Vagina (tissue), 2 donors: ENCODE results near the gene AGXT2. TPM values are rescaled to one million over a fixed set of nuclear protein-coding genes. Genes with fewer than 3 reads are reported as not detected.

ENCODE experiments used
- DNase-seq, 2 donors: peaks; one replicate each; pipeline ENCODE4 v3.0.0-alpha.2; 2017; ENCODE audit errors: extremely low spot score in 2 of 2
- H3K27ac ChIP-seq: fragments of 200-600 bp; sonication (generic); one replicate; pipeline ENCODE4 v1.5.1; 2019
- H3K27me3 ChIP-seq: fragments of 200-600 bp; sonication (generic); one replicate; pipeline ENCODE4 v1.5.1; 2019
- H3K36me3 ChIP-seq, 2 donors: fragments of 200-600 bp; sonication (generic); one replicate each; pipeline ENCODE4 v1.5.1; 2017 to 2019
- H3K4me1 ChIP-seq: fragments of 200-600 bp; sonication (generic); one replicate; pipeline ENCODE4 v1.5.1; 2019
- H3K4me3 ChIP-seq, 2 donors: fragments of 200-600 bp; sonication (generic); 1 replicate in 1 of 2; 2 replicates in 1 of 2; pipeline ENCODE4 v1.5.1; 2016 to 2019
- H3K9me3 ChIP-seq: fragments of 200-600 bp; sonication (generic); one replicate; pipeline ENCODE4 v1.5.1; 2019
- POLR2A ChIP-seq, 2 donors: fragments of 450-650 bp; IDR thresholded peaks; one replicate each; pipeline ENCODE4 v1.6.1; 2017; ENCODE audit warnings: antibody characterized with exemption in 2 of 2, mild to moderate bottlenecking in 2 of 2, moderate library complexity in 2 of 2
- POLR2AphosphoS5 ChIP-seq, 2 donors: sonication (generic); formaldehyde crosslinking; IDR thresholded peaks; one replicate each; pipeline ENCODE4 v1.9.0; 2017; ENCODE audit warnings: antibody characterized with exemption in 2 of 2, mild to moderate bottlenecking in 2 of 2, low read depth in 1 of 2; ENCODE audit not compliant: insufficient read depth in 1 of 2
- intact Hi-C: fragments of 100-400 bp; cut with DNase I; formaldehyde crosslinking; loops from one replicate; pipeline ENCODE4 v1.15.1; 2023
- total RNA-seq: library from RNA; depleted of rRNA; stranded (reverse); fragments of >200 nt; gene quantifications from one replicate; pipeline ENCODE4 v1.2.3, GENCODE V29; 2016
- TF ChIP-seq, protein P1 (sequence below), 3 experiments: fragments of 450-650 bp in 2 of 3; fragments of 200-600 bp in 1 of 3; sonication (generic) in 1 of 3; IDR thresholded peaks; one replicate each; pipeline ENCODE4 v1.5.1; 2017 to 2019; ENCODE audit warnings: antibody characterized with exemption in 3 of 3, mild to moderate bottlenecking in 2 of 3, moderate library complexity in 2 of 3

Gene AGXT2
- total RNA-seq, 1 donor from 2014 or later, result not detected

DNA sequence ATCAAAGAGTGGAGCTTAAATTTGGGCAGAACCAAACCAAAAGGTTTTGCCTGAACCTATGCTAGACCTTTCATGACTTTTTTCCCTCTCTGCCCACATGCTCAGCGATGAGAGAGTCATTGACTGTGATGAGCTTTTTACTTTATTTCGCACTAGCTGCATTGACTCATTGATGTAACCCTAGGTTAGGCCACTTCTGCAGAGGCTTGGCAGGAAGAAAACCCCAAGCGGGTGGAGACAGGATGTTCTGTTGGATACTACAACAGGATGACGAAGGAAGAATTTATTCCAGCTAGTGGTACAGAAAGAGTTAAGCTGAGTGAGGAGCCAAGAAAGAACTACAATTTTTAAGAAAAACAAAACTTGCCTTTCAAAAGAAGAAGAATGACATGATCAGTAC lies 18.4 kb downstream of the AGXT2 start:
- Histone ChIP-seq H3K4me3 (no peak overlapping the region), H3K27ac (no peak overlapping the region), H3K27me3 (no peaks in the 10 kb centered on the region), H3K4me1 (no peaks in the 10 kb centered on the region), H3K36me3 (no peaks in the 10 kb centered on the region), H3K9me3 (no peaks in the 10 kb centered on the region)
- intact Hi-C loops, result no loop called here
- no peak for DNase-seq
- no peak for TF ChIP-seq POLR2A (IDR thresholded peaks at IDR 0.05)
- TF ChIP-seq POLR2AphosphoS5 (IDR thresholded peaks at IDR 0.05; ENCODE audit: insufficient read depth in 1 of 2, low read depth in 1 of 2), result no peak
- TF ChIP-seq, protein P1, sequence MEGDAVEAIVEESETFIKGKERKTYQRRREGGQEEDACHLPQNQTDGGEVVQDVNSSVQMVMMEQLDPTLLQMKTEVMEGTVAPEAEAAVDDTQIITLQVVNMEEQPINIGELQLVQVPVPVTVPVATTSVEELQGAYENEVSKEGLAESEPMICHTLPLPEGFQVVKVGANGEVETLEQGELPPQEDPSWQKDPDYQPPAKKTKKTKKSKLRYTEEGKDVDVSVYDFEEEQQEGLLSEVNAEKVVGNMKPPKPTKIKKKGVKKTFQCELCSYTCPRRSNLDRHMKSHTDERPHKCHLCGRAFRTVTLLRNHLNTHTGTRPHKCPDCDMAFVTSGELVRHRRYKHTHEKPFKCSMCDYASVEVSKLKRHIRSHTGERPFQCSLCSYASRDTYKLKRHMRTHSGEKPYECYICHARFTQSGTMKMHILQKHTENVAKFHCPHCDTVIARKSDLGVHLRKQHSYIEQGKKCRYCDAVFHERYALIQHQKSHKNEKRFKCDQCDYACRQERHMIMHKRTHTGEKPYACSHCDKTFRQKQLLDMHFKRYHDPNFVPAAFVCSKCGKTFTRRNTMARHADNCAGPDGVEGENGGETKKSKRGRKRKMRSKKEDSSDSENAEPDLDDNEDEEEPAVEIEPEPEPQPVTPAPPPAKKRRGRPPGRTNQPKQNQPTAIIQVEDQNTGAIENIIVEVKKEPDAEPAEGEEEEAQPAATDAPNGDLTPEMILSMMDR (IDR thresholded peaks at IDR 0.05), result no peak

DNA sequence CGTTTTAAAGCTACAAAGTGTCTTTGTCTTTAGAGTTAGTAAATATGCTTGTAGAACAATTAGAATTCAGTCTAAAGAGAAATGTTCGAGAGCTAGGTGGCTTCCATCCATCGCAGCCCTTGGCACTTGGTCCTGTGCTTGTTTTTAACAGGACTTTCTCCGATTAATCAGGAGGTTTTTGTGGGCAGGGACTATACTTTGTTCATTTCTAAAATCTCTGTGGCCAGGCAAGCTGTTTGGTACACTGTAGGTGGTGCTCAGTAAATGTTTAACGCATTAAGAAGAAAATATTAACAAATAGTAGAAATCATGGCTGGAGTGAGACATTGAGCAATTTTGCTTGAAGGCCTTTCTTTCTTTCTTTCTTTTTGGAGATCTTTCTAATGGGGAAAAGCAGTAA lies 20.8 kb downstream of the AGXT2 start:
- H3K9me3 ChIP-seq, result no peaks in the 10 kb centered on the region
- H3K27ac ChIP-seq, result peak overlapping the region; percentile 23
- DNase-seq, result no peak
- TF ChIP-seq POLR2A (IDR thresholded peaks at IDR 0.05), result no peak
- TF ChIP-seq POLR2AphosphoS5 (IDR thresholded peaks at IDR 0.05; ENCODE audit: insufficient read depth in 1 of 2, low read depth in 1 of 2), result no peak
- no peaks in the 10 kb centered on the region for H3K4me1 ChIP-seq
- H3K27me3 ChIP-seq, result no peaks in the 10 kb centered on the region
- no peak overlapping the region for H3K4me3 ChIP-seq
- H3K36me3 ChIP-seq, result no peaks in the 10 kb centered on the region
- intact Hi-C loops, result no loop called here

DNA sequence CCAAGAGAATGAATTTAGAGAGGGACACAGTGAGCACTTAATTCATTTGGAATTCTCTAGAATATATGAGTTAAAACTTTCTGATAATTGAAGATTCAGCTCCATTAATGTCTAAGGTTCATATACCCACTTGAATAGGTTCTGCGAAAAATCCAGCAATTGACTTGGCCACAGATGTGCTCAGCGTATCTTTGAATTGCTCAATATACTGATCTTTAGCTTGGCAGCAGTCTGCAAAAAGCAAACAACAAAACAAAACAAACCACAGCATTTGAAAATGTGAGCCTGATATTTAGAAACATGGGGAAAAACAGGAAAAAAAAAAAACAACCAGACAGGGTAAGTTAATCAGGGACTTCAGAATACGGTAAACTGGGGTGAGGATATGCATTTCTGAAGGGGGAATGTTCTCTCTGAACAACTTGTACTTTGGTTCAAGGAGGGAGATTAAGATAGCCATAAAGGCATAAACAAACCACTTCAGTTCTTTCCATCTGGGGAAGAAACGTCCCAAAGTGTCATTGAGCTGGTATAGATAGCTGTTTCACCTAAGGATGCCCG lies 21.4 kb downstream of the AGXT2 start:
- H3K27me3 ChIP-seq, result no peaks in the 10 kb centered on the region
- H3K4me1 ChIP-seq, result no peaks in the 10 kb centered on the region
- TF ChIP-seq, protein P1 (IDR thresholded peaks at IDR 0.05), result no peak
- TF ChIP-seq POLR2AphosphoS5 (IDR thresholded peaks at IDR 0.05; ENCODE audit: insufficient read depth in 1 of 2, low read depth in 1 of 2), result no peak
- no peak for TF ChIP-seq POLR2A (IDR thresholded peaks at IDR 0.05)
- peak overlapping the region; percentile 23 for H3K27ac ChIP-seq
- no peaks in the 10 kb centered on the region for H3K9me3 ChIP-seq
- no peak for DNase-seq
- no peak overlapping the region for H3K4me3 ChIP-seq
- intact Hi-C loops, result no loop called here
- no peaks in the 10 kb centered on the region for H3K36me3 ChIP-seq

DNA sequence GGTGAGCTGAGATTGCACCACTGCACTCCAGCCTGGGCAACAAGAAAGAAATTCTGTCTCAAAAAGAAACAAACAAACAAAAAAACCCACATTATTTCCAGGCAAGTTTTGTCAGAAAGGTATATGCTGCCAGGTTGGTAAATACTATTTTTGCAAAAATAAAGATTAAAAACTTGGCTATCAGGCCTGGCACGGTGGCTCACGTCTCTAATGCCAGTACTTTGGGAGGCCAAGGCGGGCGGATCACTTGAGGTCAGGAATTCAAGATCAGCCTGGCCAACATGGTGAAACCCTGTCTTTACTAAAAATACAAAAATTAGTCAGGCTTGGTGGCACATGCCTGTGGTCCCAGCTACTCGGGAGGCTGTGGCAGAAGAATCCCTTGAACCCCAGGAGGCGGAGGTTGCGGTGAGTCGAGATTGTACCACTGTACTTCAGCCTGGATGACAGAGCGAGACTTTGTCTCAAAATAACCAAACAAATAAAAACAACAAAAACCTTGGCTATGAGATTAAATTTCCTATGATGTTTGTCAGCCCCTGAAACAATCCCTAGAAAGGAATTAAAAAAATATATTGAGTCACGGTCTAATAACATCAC lies 22.7 kb downstream of the AGXT2 start:
- Histone ChIP-seq H3K4me1 (no peaks in the 10 kb centered on the region), H3K36me3 (no peaks in the 10 kb centered on the region), H3K27ac (no peak overlapping the region), H3K9me3 (no peaks in the 10 kb centered on the region), H3K4me3 (no peak overlapping the region), H3K27me3 (no peaks in the 10 kb centered on the region)
- intact Hi-C loops, result no loop called here
- TF ChIP-seq POLR2A (IDR thresholded peaks at IDR 0.05) (no peak), POLR2AphosphoS5 (IDR thresholded peaks at IDR 0.05; ENCODE audit: insufficient read depth in 1 of 2, low read depth in 1 of 2) (no peak)
- TF ChIP-seq, protein P1 (IDR thresholded peaks at IDR 0.05), result no peak
- no peak for DNase-seq

DNA sequence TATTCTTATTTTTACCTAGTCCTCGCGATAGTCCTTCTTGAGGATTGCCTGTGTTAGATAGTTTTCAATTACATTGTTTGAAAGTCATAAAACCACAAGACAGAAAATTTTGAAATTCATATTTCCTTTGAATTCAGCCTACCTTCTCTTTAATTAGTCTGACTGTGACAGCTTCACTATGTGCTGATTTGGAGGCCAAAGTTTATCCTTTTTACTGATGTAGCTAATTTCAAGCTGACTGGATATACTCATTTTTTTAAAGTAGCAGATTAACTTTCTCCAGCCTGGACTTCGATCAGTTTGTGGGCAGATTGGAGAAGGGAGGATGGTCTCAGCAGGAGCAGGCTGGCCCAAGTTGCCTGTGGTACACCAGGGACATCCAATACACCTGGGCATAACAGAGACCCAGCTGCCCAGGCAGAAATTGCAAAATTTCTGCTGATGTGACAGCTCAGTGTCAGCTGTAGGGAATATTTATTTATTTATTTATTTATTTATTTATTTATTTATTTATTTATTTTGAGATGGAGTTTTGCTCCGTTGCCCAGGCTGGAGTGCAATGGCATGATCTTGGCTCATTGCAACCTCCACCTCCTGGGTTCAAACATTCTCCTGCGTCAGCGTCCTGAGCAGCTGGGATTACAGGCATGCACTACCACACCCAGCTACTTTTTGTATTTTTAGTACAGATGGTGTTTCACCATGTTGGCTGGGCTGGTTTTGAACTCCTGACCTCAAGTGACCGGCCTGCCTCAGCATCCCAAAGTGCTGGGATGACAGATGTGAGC lies 24.2 kb downstream of the AGXT2 start:
- TF ChIP-seq POLR2A (IDR thresholded peaks at IDR 0.05) (no peak), POLR2AphosphoS5 (IDR thresholded peaks at IDR 0.05; ENCODE audit: insufficient read depth in 1 of 2, low read depth in 1 of 2) (no peak)
- TF ChIP-seq, protein P1 (IDR thresholded peaks at IDR 0.05), result no peak
- no peak overlapping the region for H3K27ac ChIP-seq
- H3K4me3 ChIP-seq, result no peak overlapping the region
- no peaks in the 10 kb centered on the region for H3K27me3 ChIP-seq
- H3K4me1 ChIP-seq, result no peaks in the 10 kb centered on the region
- H3K9me3 ChIP-seq, result no peaks in the 10 kb centered on the region
- no peaks in the 10 kb centered on the region for H3K36me3 ChIP-seq
- DNase-seq, result no peak
- intact Hi-C loops, result no loop called here
